ENCODE results near the gene ELL. TPM values are rescaled to one million over a fixed set of nuclear protein-coding genes. Genes with fewer than 3 reads are reported as not detected.
A peak's percentile ranks its signal among the peaks of the same experiment; 100 is the strongest.

ELL gene
- total and polyA plus RNA-seq, 9 of the 15 experiments (the other 6 are each of a cell fraction or from before 2014, with no cell fraction given), result 0.24 to 22.5 (median 4.1) TPM

DNA sequence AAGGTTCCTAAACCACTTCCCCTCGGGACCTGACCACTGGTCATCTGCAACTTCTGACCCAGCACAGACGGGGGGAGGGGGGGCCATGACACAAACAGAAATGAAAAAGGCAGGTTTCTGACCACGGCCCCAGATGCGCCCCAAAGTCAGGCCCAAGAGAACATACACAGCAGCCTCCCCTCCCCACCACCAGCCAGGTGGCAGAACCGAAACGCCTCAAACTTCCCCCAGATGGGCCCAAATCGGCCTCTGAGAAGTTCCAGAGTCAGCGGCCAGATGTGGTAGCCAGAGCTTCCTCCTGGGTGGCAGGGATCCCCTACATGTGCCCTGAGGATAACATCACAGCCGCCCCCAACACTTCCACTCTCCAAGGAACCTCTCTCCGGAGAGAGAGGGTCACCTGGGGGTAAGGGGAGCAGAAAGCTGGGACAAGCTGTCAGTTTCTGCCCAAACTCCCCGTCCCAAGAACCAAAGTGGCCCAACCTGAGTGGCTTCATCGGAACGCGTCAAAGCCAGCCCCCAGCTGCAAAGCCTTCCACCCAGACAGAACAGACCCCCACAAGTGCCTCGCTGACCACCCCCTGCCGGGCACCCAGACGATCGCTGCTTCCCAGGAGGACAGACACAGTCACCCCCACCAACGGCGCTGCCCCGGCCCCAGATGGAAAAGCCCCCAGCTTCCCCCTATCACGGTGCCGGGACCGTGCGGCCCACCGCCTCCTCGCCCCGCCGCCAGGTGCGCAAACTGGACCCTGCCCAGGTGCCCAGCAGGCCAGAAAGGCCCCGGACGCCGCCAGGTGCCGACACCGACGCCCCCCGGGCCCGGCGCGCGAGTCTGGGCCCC lies 800 bp downstream of the ELL start (continued):
- TF ChIP-seq NKRF (IDR thresholded peaks at IDR 0.05; ENCODE audit: borderline replicate concordance) (0 out of 2 replicates have a peak, but pooled peaks have one; percentile 54), GABPB1 (CRISPR knock-in tag; IDR thresholded peaks at IDR 0.05) (0 out of 2 replicates have a peak, but pooled peaks have one; percentile 14), NCOR1 (IDR thresholded peaks at IDR 0.05) (no peak), VEZF1 (CRISPR knock-in tag; IDR thresholded peaks at IDR 0.05) (peak; percentile 73), SAP30 (IDR thresholded peaks at IDR 0.05; ENCODE audit: borderline replicate concordance, insufficient read depth, low read depth, low read length, poor library complexity, severe bottlenecking) (peak; percentile 69), CTCF (IDR thresholded peaks at IDR 0.05 in 2 of 3, conservative IDR thresholded peaks at IDR 0.05 in 1 of 3; ENCODE audit: insufficient read depth in 2 of 3, low read depth in 1 of 3, low read length in 3 of 3) (peak in 1 of 3 experiments; percentile 28; a peak in 2 of 6 replicates), E2F4 (CRISPR knock-in tag; IDR thresholded peaks at IDR 0.05; ENCODE audit: low read depth) (0 out of 2 replicates have a peak, but pooled peaks have one; percentile 4), SPI1 (IDR thresholded peaks at IDR 0.05; ENCODE audit: borderline replicate concordance, low read depth, low read length) (peak; percentile 55; the same call in 1 of the 2 replicates), ZNF212 (CRISPR knock-in tag; IDR thresholded peaks at IDR 0.05) (no peak), RBFOX2 (IDR thresholded peaks at IDR 0.05; ENCODE audit: low read depth, low read length) (peak; percentile 75; the same call in 1 of the 2 replicates), TAF1 (IDR thresholded peaks at IDR 0.05; ENCODE audit: control insufficient read depth, extremely low read depth, insufficient read depth, low read length, severe bottlenecking) (peak; percentile 5), NFIC (IDR thresholded peaks at IDR 0.05) (no peak)
- TF ChIP-seq, protein P1, sequence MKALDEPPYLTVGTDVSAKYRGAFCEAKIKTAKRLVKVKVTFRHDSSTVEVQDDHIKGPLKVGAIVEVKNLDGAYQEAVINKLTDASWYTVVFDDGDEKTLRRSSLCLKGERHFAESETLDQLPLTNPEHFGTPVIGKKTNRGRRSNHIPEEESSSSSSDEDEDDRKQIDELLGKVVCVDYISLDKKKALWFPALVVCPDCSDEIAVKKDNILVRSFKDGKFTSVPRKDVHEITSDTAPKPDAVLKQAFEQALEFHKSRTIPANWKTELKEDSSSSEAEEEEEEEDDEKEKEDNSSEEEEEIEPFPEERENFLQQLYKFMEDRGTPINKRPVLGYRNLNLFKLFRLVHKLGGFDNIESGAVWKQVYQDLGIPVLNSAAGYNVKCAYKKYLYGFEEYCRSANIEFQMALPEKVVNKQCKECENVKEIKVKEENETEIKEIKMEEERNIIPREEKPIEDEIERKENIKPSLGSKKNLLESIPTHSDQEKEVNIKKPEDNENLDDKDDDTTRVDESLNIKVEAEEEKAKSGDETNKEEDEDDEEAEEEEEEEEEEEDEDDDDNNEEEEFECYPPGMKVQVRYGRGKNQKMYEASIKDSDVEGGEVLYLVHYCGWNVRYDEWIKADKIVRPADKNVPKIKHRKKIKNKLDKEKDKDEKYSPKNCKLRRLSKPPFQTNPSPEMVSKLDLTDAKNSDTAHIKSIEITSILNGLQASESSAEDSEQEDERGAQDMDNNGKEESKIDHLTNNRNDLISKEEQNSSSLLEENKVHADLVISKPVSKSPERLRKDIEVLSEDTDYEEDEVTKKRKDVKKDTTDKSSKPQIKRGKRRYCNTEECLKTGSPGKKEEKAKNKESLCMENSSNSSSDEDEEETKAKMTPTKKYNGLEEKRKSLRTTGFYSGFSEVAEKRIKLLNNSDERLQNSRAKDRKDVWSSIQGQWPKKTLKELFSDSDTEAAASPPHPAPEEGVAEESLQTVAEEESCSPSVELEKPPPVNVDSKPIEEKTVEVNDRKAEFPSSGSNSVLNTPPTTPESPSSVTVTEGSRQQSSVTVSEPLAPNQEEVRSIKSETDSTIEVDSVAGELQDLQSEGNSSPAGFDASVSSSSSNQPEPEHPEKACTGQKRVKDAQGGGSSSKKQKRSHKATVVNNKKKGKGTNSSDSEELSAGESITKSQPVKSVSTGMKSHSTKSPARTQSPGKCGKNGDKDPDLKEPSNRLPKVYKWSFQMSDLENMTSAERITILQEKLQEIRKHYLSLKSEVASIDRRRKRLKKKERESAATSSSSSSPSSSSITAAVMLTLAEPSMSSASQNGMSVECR (CRISPR knock-in tag; IDR thresholded peaks at IDR 0.05), result peak; percentile 47
